DND-41 (cell line): ENCODE data around the gene ACACA.

Experiments
- CTCF ChIP-seq: IDR thresholded peaks from 2 replicates; pipeline ENCODE4 v1.5.1; 2012; ENCODE audit warnings: borderline replicate concordance, low read length, moderate library complexity, mild to moderate bottlenecking; ENCODE audit not compliant: poor library complexity, severe bottlenecking; ENCODE audit errors: extremely low read depth
- EZH2 ChIP-seq: IDR thresholded peaks from 3 replicates; pipeline ENCODE4 v1.6.1; 2012; ENCODE audit warnings: borderline replicate concordance, low read depth, mild to moderate bottlenecking, moderate library complexity, low read length, inconsistent platforms; ENCODE audit not compliant: severe bottlenecking

- TF ChIP-seq CTCF (no peak), EZH2 (no peak)
Observed at GRCh38 chr17:37134050-37134449, 272.6 kb downstream of the ACACA start.
